ENCODE measurements around the gene SLC27A1. TPM values are rescaled to one million over a fixed set of nuclear protein-coding genes. Genes with fewer than 3 reads are reported as not detected.
"Not testable (repeated sequence)": the region's sequence is repeated elsewhere in the genome, so short reads cannot be mapped to it uniquely, and the experiment has no call there.

The SLC27A1 gene
- polyA plus RNA-seq, 4 donors = 10.7 to 24.7 (median 19.1) TPM

DNA sequence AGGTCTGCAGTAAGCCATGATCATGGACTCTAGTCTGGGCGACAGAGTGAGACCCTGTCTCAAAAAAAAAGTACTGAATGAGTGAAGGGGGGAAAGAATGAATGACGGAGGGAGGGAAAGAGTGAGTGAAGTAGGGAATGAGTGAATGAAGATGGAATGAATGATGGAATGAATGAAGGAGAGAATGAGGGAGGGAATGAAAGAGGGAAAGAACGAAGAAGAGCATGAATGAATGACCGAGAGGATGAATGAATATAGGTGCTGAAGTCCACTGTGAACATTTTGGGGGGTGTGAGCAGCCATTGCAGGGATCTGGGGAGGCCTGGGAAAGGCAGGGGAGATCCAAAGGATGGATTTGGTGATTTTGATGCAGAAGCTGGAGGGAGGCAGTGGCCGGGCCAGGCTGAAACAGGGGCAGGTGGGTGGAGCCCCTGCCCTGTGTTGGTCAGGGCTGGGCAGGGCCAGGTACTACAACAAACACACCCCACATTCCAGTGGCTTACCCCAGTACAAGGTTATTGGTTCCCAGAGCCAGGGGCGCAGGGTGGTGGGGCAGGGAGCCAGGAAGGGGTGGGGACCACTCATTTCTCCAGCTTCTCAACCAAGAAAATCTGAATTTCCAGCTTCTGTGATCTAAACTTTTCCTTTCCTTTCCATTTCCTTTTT is 14.3 kb downstream of the SLC27A1 start:
- no peak for DNase-seq (ENCODE audit: low read depth in 4 of 4, low spot score in 2 of 4)

DNA sequence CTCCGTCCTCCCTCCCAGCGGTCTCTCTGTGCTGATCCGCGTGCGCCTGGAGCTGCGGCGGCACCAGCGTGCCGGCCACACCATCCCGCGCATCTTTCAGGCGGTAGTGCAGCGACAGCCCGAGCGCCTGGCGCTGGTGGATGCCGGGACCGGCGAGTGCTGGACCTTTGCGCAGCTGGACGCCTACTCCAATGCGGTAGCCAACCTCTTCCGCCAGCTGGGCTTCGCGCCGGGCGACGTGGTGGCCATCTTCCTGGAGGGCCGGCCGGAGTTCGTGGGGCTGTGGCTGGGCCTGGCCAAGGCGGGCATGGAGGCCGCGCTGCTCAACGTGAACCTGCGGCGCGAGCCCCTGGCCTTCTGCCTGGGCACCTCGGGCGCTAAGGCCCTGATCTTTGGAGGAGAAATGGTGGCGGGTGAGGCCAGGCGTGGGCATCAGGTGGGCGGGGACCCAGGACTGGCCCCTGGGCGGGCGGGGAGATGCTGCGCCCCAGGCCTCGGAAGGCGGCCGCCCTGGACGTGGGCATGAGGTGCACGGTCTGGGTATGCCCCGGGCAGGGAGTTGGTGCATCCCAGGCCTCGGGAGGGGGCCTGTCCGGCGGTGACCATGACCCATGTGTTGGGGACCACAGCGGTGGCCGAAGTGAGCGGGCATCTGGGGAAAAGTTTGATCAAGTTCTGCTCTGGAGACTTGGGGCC is 16.4 kb downstream of the SLC27A1 start:
- DNase-seq (ENCODE audit: low read depth in 4 of 4, low spot score in 2 of 4) = no peak

DNA sequence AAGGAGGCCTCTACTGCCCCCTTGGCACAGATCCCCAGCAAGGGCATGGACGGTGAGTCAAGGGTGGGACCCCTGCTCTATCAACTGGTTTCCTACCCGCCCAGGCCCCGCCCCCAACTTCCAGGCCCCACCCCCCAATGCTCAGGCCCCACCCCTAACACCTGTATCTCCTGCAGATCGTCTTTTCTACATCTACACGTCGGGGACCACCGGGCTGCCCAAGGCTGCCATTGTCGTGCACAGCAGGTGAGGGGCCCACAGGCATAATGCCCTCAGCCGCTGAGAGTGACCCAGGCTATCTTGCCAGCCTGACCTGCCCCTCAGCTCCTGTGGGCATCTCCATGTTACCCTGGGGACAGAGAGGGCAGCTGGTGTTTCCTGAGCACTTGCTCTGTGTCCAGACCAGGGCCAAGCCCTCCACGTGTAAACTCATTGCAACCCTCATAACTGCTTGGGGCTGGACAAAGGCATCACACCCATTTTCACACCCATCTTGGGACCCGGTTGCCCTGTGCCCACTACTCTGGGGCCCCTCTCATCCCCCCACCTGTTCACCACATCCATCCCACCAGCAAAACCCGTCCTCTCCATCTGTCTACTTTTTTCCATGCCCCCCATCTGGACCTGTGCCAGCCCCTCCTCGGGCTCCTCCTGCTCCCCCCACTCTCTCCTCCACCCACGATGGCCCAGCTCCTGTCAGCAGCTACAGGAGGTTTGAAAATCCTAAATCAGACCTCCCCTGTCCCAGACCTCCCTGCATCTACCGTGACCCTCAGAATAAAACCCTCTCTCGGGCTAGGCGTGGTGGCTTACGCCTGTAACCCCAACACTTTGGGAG is 17.2 kb downstream of the SLC27A1 start:
- no peak for DNase-seq (ENCODE audit: low read depth in 4 of 4, low spot score in 2 of 4)

DNA sequence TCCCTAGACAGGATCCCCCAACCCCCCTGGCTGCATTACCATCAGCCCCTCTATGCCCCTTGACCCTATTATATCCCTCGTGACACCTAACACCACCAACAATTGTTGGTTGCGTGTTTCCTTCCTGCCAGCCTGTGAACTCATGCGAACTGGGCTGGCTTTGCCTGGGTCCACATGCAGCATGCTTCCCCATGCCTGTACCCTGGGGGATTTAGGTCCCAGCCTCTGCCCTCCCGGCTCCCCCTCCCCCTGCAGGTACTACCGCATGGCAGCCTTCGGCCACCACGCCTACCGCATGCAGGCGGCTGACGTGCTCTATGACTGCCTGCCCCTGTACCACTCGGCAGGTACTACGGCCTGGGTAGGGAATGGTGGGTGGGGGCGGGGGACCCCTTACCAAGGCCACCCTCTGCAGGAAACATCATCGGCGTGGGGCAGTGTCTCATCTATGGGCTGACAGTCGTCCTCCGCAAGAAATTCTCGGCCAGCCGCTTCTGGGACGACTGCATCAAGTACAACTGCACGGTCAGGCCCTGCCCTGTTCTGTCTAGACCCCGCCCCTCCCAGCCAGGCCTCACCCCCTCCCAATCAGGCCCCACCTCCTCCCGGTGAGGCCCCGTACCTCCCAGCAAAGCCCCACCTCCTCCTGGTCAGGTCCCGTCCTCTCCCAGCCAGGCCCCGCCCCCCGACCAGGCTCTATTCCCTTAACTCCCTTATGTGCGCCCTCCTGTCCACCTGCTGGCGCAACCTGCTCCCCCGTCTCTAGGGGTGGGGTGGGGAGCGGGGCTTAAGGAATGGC is 18.5 kb downstream of the SLC27A1 start:
- peak in 2 of 4 donors; percentile 46 to 65 for DNase-seq (ENCODE audit: low read depth in 4 of 4, low spot score in 2 of 4)

DNA sequence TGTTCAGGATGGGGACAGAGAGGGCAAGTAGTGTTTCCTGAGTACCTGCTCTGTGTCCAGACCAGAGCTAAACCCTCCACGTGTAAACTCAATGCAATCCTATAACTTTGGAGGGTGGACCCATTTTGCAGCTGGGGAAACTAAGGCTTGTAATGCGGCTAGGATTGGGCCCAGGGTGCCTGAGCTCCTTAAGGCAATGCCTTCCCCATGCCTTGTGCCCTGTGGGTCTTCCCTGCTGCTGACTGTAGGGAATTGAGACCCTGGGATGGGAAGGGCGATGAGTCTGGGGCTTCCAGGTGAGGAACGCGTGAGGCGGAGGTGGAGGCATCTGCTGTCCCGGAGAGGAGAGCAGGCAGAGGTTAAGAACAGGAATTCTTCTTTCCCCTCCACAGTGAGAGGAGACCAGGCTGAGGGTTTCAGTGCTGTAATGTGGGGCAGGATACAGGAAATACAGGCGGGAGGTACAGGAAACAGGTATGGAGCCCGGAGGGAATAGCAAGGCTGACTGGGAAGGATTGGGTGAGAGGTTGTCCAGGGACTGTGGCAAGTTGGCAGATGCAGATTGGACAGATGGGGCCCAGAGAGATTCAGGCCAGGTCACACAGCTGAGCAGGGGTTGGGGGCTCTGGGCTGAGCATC is 19.2 kb downstream of the SLC27A1 start:
- DNase-seq (ENCODE audit: low read depth in 4 of 4, low spot score in 2 of 4) = no peak

DNA sequence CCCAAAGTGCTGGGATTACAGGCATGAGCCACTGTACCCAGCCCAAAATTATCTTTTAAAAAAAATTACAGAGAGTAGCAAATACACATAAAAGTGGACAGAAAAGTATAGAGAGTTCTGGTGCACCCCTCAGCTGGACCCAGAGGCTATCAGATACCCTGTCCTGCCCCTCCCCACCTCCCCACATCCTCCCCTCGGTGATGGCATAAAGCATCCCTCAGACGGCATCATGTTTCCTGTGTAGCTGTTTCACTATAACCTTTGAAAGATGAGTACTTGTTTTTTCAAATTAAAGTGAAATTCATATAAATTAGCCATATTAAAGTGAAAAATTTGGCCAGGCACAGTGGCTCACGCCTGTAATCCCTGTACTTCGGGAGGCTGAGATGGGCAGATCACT is 20.1 kb downstream of the SLC27A1 start:
- DNase-seq (ENCODE audit: low read depth in 4 of 4, low spot score in 2 of 4) = no peak

DNA sequence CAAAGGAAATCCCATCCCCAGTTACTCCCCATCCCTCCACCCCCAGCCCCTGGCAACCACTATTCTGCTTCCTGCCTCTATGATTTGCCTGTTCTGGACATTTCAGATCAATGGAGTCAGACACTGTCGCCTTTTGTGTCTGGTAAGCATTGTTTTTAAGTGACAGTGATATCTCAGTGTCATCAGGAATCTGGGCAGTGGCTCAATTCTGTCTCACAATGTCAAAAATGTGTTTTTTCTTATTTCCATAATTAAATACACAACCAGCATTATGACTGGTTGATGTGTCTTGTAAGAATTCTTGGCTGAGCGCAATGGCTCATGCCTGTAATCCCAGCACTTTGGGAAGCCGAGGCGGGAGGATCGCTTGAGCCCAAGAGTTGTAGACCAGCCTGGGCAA is 21.0 kb downstream of the SLC27A1 start:
- no peak for DNase-seq (ENCODE audit: low read depth in 4 of 4, low spot score in 2 of 4)

DNA sequence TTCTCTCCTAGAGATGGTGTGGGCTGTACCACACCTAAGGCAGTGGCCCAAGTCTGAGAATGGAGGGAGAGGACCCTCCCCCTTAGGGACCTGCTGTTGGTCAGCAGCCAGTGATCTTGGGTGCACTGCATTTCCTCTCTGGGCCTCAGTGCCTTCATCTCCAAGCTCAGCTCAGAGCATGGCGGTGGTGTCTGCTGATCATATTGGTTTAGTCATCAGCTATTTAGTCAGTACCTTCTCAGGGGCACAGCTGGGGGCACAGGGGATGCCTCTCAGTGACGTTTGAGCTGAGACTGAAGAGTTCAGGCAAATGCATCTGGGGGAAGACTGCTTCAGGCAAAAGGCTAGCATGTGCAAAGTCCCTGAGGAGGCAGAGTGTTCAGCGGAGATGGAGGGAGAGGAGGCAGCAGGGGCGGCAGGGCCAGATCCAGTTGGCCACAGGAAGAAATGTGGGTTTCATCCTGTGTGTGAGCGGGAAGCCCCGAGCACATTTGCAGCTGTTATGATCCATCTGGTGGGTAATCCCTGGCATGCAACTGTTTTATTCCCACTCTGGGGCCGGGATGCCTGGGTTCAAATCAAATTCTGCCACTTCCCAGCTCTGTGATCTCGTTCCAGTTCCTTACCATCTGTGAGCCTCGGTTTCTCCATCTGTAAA is 25.4 kb downstream of the SLC27A1 start:
- no peak for DNase-seq (ENCODE audit: low read depth in 4 of 4, low spot score in 2 of 4)

DNA sequence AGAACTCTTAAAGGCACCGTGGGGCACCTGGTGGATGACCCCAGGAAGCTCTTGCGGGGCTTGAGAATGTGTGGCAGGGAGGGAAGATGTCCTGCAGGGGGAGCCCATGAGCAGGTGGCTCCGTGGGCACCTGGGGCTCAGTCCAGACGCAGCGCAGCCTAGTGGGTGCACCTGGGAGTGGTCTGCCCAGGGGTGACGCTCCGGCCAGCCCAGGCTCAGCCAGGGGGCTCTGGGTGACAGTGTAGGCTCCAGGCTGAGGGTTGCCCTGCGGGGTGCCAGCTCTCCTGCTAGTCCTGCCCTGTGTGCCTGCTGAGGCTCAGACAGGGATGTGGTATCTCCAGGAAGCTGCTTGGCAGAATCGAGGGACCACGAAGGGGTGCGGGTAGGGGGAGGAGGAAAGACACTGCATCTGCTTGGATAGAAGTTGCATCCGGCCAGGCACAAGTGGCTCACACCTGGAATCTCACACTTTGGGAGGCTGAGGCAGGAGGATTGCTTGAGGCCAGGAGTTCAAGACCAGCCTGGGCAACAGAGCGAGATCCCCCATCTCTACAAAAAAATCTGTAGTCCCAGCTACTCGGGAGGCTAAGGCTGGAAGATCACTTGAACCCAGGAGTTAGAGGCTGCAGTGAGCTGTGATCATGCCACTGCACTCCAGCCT is 26.1 kb downstream of the SLC27A1 start:
- DNase-seq (ENCODE audit: low read depth in 4 of 4, low spot score in 2 of 4) = no peak

DNA sequence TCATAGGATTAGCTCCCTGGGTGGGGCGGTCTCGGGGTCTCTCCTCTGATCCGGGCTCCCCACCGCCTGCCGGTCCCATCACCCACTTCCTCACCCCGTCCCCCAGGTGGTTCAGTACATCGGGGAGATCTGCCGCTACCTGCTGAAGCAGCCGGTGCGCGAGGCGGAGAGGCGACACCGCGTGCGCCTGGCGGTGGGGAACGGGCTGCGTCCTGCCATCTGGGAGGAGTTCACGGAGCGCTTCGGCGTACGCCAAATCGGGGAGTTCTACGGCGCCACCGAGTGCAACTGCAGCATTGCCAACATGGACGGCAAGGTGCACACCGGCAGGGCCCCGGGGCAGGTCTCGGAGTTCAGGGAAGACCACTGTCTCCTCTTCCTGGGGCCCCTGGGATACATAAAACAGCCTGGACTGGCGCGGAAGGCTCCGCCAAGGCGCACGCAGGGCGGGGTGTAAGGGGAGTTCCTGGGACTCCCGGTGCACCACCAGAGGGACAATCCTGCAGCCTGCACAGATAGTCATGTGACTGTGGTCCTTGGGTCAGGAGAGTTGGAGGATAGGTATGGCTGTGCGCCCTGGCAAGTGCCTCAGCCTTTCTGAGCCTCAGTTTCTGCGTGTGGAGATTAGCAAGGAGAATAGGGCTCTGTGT is 26.9 kb downstream of the SLC27A1 start:
- no peak for DNase-seq (ENCODE audit: low read depth in 4 of 4, low spot score in 2 of 4)

DNA sequence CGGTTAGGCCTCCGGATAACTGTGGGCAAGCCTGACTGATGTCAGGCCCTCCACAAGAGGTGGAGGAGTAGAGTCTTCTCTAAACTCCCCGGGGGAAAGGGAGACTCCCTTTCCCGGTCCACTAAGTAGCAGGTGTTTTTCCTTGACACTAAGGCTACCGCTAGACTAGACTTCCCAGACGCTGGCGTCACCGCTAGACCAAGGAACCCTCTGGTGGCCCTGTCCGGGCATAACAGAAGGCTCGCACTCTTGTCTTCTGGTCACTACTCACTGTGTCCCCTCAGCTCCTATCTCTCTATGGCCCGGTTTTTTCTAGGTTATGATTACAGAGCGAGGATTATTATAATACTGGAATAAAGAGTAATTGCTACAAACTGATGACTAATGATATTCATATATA is 28.7 kb downstream of the SLC27A1 start:
- DNase-seq (ENCODE audit: low read depth in 4 of 4, low spot score in 2 of 4) = not testable (repeated sequence)

DNA sequence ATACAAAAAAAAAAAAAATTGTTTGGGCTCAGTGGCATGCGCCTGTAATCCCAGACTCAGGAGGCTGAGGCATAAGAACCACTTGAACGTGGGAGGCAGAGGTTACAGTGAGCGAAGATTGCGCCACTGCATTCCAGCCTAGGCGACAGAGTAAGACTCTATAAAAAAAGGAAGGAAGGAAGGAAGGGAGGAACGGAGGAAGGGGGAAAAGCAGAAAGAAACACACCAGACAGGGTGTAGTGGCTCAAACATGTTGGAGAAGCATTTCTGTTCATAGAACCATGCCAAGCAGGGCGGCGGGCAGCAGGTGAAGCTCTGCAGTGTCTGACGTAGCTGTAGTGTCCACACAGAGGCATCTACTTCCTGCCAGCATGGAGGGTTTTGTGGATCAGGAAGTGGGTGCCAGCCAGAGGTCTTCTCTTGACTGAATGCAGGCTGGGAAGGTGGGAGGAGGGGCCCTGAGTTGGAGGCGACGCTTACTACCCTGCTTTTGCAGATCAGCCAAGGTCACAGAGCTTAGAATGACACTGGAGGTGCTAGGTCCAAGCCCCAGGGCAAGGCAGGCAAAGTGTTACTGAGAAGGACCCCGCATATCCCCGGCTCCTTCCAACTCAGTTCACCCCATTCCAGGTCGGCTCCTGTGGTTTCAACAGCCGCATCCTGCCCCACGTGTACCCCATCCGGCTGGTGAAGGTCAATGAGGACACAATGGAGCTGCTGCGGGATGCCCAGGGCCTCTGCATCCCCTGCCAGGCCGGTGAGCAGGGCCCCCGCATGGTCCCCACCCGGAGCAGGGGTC is 29.5 kb downstream of the SLC27A1 start:
- DNase-seq (ENCODE audit: low read depth in 4 of 4, low spot score in 2 of 4) = no peak

DNA sequence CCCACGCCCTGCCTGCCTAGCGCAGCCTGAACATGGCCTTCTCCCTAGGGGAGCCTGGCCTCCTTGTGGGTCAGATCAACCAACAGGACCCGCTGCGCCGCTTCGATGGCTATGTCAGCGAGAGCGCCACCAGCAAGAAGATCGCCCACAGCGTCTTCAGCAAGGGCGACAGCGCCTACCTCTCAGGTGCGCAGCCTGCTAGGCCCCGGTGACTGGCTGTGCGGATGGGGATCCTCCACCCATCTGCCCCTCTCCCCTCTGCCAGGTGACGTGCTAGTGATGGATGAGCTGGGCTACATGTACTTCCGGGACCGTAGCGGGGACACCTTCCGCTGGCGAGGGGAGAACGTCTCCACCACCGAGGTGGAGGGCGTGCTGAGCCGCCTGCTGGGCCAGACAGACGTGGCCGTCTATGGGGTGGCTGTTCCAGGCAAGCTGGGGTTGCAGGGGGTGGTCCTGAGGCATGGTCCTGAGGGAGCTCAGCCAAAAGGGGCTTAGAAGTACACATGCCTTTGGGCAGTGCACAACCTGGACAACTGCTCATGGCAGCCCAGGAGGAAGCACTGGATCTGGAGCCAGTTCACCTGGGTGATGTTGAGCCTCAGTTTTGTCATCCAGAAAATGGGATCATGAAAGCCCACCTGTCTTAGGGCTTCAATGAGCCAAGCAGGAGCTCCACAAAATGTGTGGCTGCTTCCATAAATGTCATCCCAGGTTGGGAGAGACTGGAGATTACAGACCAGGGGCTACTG is 30.3 kb downstream of the SLC27A1 start:
- DNase-seq (ENCODE audit: low read depth in 4 of 4, low spot score in 2 of 4) = no peak

DNA sequence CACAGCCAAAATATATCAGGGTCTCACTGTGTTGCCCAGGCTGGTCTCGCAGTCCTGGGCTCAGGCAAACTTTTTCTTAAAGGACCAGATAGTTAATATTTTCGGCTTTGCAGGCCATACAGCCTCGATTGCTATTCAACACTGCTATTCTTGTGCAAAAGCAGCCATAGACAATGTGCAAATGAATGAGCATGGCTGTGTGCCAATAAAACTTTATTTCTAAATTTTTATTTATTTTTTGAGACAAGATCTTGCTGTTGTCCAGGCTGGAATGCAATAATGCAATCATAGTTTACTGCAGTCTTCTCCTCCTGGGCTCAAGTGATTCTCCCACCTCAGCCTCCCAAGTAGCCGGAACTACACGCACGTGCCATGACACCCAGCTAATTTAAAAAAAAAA is 32.9 kb downstream of the SLC27A1 start:
- DNase-seq (ENCODE audit: low read depth in 4 of 4, low spot score in 2 of 4) = no peak

DNA sequence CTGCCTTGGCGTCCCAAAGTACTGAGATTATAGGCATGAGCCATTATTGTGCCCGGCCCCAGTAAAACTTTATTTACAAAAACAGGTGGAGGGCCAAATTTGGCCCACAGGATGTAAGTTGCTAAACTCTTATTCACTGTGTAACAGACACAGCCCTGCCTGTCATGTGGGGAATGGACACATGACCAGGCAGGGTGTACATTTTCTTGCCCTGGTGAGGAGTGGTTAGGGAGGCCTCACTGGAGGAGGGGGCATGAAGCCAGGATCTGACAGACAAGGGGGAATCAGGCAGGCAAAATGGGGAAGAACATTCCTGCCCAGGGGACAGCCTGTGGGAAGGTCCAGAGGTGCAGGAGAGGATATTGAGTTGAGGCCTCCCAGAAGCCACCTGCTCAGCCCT is 33.7 kb downstream of the SLC27A1 start:
- no peak for DNase-seq (ENCODE audit: low read depth in 4 of 4, low spot score in 2 of 4)

DNA sequence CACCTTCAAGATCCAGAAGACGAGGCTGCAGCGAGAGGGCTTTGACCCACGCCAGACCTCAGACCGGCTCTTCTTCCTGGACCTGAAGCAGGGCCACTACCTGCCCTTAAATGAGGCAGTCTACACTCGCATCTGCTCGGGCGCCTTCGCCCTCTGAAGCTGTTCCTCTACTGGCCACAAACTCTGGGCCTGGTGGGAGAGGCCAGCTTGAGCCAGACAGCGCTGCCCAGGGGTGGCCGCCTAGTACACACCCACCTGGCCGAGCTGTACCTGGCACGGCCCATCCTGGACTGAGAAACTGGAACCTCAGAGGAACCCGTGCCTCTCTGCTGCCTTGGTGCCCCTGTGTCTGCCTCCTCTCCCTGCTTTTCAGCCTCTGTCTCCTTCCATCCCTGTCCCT is 34.1 kb downstream of the SLC27A1 start:
- no peak for DNase-seq (ENCODE audit: low read depth in 4 of 4, low spot score in 2 of 4)

DNA sequence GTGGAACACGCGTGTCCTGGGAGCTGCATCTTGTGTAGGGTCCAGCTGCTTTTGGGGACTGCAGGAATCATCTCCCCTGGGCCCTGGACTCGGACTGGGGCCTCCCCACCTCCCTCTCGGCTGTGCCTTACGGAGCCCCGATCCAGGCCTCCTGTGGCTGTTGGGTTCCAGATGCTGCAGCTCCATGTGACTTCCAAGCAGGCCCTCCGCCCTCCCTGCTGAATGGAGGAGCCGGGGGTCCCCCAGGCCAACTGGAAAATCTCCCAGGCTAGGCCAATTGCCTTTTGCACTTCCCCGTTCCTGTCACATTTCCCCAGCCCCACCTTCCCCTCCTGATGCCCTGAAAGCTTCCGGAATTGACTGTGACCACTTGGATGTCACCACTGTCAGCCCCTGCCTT is 34.9 kb downstream of the SLC27A1 start:
- DNase-seq (ENCODE audit: low read depth in 4 of 4, low spot score in 2 of 4) = no peak
